GM12878 (cell line): ENCODE results near the gene LIN7A. TPM values are rescaled to one million over a fixed set of nuclear protein-coding genes. Genes with fewer than 3 reads are reported as not detected.

ENCODE experiments used
- ATAC-seq: fragments of 200-7000 bp; cut with Tn5 transposase; 3 replicates; pipeline ENCODE4 v1.9.1; 2020; ENCODE audit warnings: mild to moderate bottlenecking, moderate library complexity
- BruUV-seq: library from RNA; stranded (reverse); fragments of 400-500 nt; replicated peaks from 2 replicates; lab custom pipeline; 2021; lab: Mats Ljungman, UMichigan
- CTCF ChIA-PET: fragments of 300-600 bp; sonication (Branson Sonifier 250); formaldehyde crosslinking; extraction: SDS; loops from one replicate; lab custom pipeline; 2021; ENCODE audit warnings: inconsistent platforms; lab: Yijun Ruan, JAX
- POLR2A ChIA-PET: fragments of 350-600 bp; formaldehyde crosslinking; extraction: SDS; loops from one replicate; lab custom pipeline; 2021; ENCODE audit warnings: inconsistent platforms; lab: Charles Lee
- RAD21 ChIA-PET: fragments of 300-600 bp; sonication (Branson Sonifier 250); formaldehyde crosslinking; loops from one replicate; lab custom pipeline; 2023; ENCODE audit warnings: antibody characterized with exemption; ENCODE audit not compliant: unreplicated experiment; lab: Charles Lee
- SMC1A ChIA-PET: fragments of 300-600 bp; sonication (Branson Sonifier 250); formaldehyde crosslinking; loops from one replicate; lab custom pipeline; 2023; ENCODE audit not compliant: unreplicated experiment, uncharacterized antibody; lab: Charles Lee
- DNase-seq: peaks from one replicate; pipeline ENCODE4 v3.0.0-alpha.2; 2011; ENCODE audit warnings: low read depth, low spot score
- FAIRE-seq: peaks from 3 replicates; lab custom pipeline; 2011; peaks lifted over from hg19 to GRCh38; lab: Jason Lieb, UNC
- H2AFZ ChIP-seq: 2 replicates; pipeline ENCODE4 v1.6.0; 2011; ENCODE audit warnings: low read depth, low read length, control low read depth; ENCODE audit not compliant: control insufficient read depth
- H3K27ac ChIP-seq: 2 replicates; pipeline ENCODE4 v1.5.1; 2011; ENCODE audit warnings: control low read depth; ENCODE audit not compliant: control insufficient read depth, insufficient read depth
- H3K27me3 ChIP-seq, 2 experiments: replicated peaks in 1 of 2; 2 replicates each; pipeline versions ENCODE4 v1.6.0 to v1.6.1; 2011; ENCODE audit warnings: low read length in 1 of 2; ENCODE audit not compliant: control insufficient read depth in 2 of 2, insufficient read depth in 2 of 2
- H3K36me3 ChIP-seq, 2 experiments: 2 replicates each; pipeline ENCODE4 v1.5.1; 2011; ENCODE audit warnings: low read length in 1 of 2; ENCODE audit not compliant: control insufficient read depth in 2 of 2, insufficient read depth in 2 of 2
- H3K4me1 ChIP-seq: 2 replicates; pipeline ENCODE4 v1.6.1; 2011; ENCODE audit warnings: mild to moderate bottlenecking, low read length, moderate library complexity, mixed read lengths; ENCODE audit not compliant: control insufficient read depth, insufficient read depth
- H3K4me2 ChIP-seq: 2 replicates; pipeline ENCODE4 v1.6.0; 2011; ENCODE audit warnings: control low read depth; ENCODE audit not compliant: control insufficient read depth, insufficient read depth
- H3K4me3 ChIP-seq: fragments of 200-600 bp; sonication (generic); 2 replicates; pipeline ENCODE4 v1.5.1; 2016
- H3K79me2 ChIP-seq: 2 replicates; pipeline ENCODE4 v1.6.0; 2011; ENCODE audit warnings: low read length; ENCODE audit not compliant: control insufficient read depth, insufficient read depth
- H3K9ac ChIP-seq: 2 replicates; pipeline ENCODE4 v1.8.0; 2011; ENCODE audit warnings: low read length, control low read depth, mixed read lengths; ENCODE audit not compliant: control insufficient read depth, insufficient read depth
- H3K9me3 ChIP-seq: replicated peaks from 3 replicates; pipeline ENCODE4 v1.5.1; 2011; ENCODE audit warnings: mild to moderate bottlenecking, low read length; ENCODE audit not compliant: control insufficient read depth, insufficient read depth
- H4K20me1 ChIP-seq: 2 replicates; pipeline ENCODE4 v1.6.0; 2011; ENCODE audit not compliant: control insufficient read depth, insufficient read depth
- EED ChIP-seq: sonication (generic); IDR thresholded peaks from 2 replicates; pipeline ENCODE4 v1.6.1; 2016; ENCODE audit warnings: antibody characterized with exemption, low read depth
- FOS ChIP-seq: IDR thresholded peaks from 3 replicates; pipeline ENCODE4 v1.6.1; 2011; ENCODE audit warnings: borderline replicate concordance; ENCODE audit not compliant: insufficient read length; ENCODE audit errors: extremely low read depth
- JUNB ChIP-seq: IDR thresholded peaks from 2 replicates; pipeline ENCODE4 v1.6.1; 2016; ENCODE audit warnings: antibody characterized with exemption, mild to moderate bottlenecking
- MEF2A ChIP-seq: IDR thresholded peaks from 2 replicates; pipeline ENCODE4 v1.6.1; 2011; ENCODE audit warnings: low read depth, mild to moderate bottlenecking, low read length, moderate library complexity; ENCODE audit not compliant: insufficient read depth
- PAX5 ChIP-seq: IDR thresholded peaks from 2 replicates; pipeline ENCODE4 v1.6.1; 2011; ENCODE audit warnings: low read depth, low read length, borderline replicate concordance
- SMAD1 ChIP-seq: fragments of 450-650 bp; IDR thresholded peaks from 2 replicates; pipeline ENCODE4 v1.6.1; 2018; ENCODE audit warnings: mild to moderate bottlenecking, low read depth; ENCODE audit not compliant: partially characterized antibody
- STAT1 ChIP-seq: fragments of 450-650 bp; conservative IDR thresholded peaks from 2 replicates; pipeline ENCODE4 v1.6.1; 2014; ENCODE audit warnings: antibody characterized with exemption, mild to moderate bottlenecking
- STAT3 ChIP-seq: IDR thresholded peaks from 2 replicates; pipeline ENCODE4 v1.6.1; 2011; ENCODE audit warnings: low read depth, low read length, improper control_type of control experiment
- YBX1 ChIP-seq: fragments of 450-650 bp; IDR thresholded peaks from 2 replicates; pipeline ENCODE4 v1.6.1; 2016; ENCODE audit warnings: antibody characterized with exemption
- YY1 ChIP-seq: IDR thresholded peaks from 2 replicates; pipeline ENCODE4 v1.6.1; 2011; ENCODE audit warnings: low read depth, mild to moderate bottlenecking, low read length
- WGBS: methylation state at CpG from one replicate; pipeline ENCODE4 v1.1.6; 2016; ENCODE audit warnings: low lambda C conversion rate; ENCODE audit not compliant: insufficient replicate concordance, insufficient coverage; ENCODE audit errors: missing lambda C conversion rate; 5-methylcytosine and 5-hydroxymethylcytosine counted together
- in situ Hi-C: fragments of 300-500 bp; cut with MboI; formaldehyde crosslinking; loops from 9 replicates; pipeline ENCODE4 v1.14.3; 2018; ENCODE audit warnings: mixed read lengths
- intact Hi-C: fragments of 100-400 bp; cut with micrococcal nuclease; formaldehyde crosslinking; loops from one replicate; pipeline ENCODE4 v1.14.2; 2022; ENCODE audit not compliant: unreplicated experiment
- polyA plus RNA-seq, 11 experiments: library from polyadenylated mRNA; depleted of rRNA in 4 of 11; unstranded in 6 of 11; stranded (reverse) in 5 of 11; fragments of >200 nt; fragmentation: Nextera tagmentation in 4 of 11; fragmentation: Illumina TruSeq in 1 of 11; extraction: Ambion mirVana in 4 of 11; extraction: Trizol in 1 of 11; gene quantifications; 1 replicate in 1 of 11; 2 replicates in 10 of 11; pipeline versions ENCODE4 v1.2.1 to v1.2.3, GENCODE V29; 2011 to 2016; ENCODE audit warnings: inconsistent platforms in 2 of 11, missing spikeins in 2 of 11, low read depth in 1 of 11
- total RNA-seq, 4 experiments: library from RNA; depleted of rRNA in 3 of 4; stranded (reverse); fragments of >200 nt in 3 of 4; fragmentation: Illumina TruSeq in 1 of 4; extraction: Trizol in 1 of 4; gene quantifications; 2 replicates each; pipeline versions ENCODE4 v1.2.1 to v1.2.3, GENCODE V29; 2013 to 2021
- TF ChIP-seq, protein P1 (sequence below): fragments of 450-650 bp; IDR thresholded peaks from 2 replicates; pipeline ENCODE4 v1.6.1; 2017; ENCODE audit warnings: antibody characterized with exemption, mild to moderate bottlenecking, moderate library complexity
- TF ChIP-seq, protein P2 (sequence below): fragments of 450-650 bp; IDR thresholded peaks from 2 replicates; pipeline ENCODE4 v1.6.1; 2017; ENCODE audit warnings: mild to moderate bottlenecking

The LIN7A gene
- total and polyA plus RNA-seq, 10 of the 15 experiments (the other 5 are each of a cell fraction or from before 2014, with no cell fraction given), result 0.04 to 0.93 (median 0.35) TPM; not detected in 1

DNA sequence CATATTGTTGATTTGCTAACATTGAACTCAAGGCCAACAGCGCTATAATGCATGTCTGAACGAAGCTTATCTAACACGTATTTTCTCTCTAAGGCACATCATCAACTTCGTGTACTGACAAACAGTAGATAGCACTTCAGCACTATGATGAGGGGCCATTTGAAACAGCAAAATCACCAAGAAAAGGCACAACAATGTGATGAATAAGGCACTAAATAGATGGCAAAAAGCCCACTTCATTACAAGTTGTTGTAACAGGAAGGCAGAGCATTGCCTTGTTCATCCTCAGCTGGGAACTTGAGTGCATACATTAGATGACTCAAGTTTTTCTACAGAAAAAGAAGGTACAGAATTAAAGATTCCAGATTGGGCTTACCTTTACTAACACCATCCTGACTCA is 75.2 kb downstream of the LIN7A start:
- ChIA-PET RAD21 (no interaction called here), SMC1A (interaction anchor here (0.6 kb wide), 1 partner anchor 17 kb away, joined by 3 read pairs; no protein-coding TSS in a partner anchor)
- WGBS, result 67% methylated on average over 4 of the region's 4 CpGs

More for the DNA sequence above, 75.2 kb downstream of the LIN7A start:
- no peak for FAIRE-seq
- TF ChIP-seq, protein P1, sequence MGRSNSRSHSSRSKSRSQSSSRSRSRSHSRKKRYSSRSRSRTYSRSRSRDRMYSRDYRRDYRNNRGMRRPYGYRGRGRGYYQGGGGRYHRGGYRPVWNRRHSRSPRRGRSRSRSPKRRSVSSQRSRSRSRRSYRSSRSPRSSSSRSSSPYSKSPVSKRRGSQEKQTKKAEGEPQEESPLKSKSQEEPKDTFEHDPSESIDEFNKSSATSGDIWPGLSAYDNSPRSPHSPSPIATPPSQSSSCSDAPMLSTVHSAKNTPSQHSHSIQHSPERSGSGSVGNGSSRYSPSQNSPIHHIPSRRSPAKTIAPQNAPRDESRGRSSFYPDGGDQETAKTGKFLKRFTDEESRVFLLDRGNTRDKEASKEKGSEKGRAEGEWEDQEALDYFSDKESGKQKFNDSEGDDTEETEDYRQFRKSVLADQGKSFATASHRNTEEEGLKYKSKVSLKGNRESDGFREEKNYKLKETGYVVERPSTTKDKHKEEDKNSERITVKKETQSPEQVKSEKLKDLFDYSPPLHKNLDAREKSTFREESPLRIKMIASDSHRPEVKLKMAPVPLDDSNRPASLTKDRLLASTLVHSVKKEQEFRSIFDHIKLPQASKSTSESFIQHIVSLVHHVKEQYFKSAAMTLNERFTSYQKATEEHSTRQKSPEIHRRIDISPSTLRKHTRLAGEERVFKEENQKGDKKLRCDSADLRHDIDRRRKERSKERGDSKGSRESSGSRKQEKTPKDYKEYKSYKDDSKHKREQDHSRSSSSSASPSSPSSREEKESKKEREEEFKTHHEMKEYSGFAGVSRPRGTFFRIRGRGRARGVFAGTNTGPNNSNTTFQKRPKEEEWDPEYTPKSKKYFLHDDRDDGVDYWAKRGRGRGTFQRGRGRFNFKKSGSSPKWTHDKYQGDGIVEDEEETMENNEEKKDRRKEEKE, result no peak
- TF ChIP-seq JUNB (no peak), YY1 (no peak), PAX5 (no peak), EED (no peak), STAT3 (no peak), STAT1 (no peak), FOS (no peak), MEF2A (no peak), SMAD1 (no peak), YBX1 (no peak)
- TF ChIP-seq, protein P2, sequence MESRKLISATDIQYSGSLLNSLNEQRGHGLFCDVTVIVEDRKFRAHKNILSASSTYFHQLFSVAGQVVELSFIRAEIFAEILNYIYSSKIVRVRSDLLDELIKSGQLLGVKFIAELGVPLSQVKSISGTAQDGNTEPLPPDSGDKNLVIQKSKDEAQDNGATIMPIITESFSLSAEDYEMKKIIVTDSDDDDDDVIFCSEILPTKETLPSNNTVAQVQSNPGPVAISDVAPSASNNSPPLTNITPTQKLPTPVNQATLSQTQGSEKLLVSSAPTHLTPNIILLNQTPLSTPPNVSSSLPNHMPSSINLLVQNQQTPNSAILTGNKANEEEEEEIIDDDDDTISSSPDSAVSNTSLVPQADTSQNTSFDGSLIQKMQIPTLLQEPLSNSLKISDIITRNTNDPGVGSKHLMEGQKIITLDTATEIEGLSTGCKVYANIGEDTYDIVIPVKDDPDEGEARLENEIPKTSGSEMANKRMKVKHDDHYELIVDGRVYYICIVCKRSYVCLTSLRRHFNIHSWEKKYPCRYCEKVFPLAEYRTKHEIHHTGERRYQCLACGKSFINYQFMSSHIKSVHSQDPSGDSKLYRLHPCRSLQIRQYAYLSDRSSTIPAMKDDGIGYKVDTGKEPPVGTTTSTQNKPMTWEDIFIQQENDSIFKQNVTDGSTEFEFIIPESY, result no peak
- Histone ChIP-seq H3K4me3 (no peak overlapping the region), H4K20me1 (no peaks in the 10 kb centered on the region), H3K9ac (no peak overlapping the region), H3K27me3 (no peaks in the 10 kb centered on the region), H3K79me2 (no peaks in the 10 kb centered on the region), H3K4me1 (no peaks in the 10 kb centered on the region), H3K9me3 (no peaks in the 10 kb centered on the region), H3K27ac (no peak overlapping the region), H3K4me2 (no peak overlapping the region), H3K36me3 (no peaks in the 10 kb centered on the region), H2AFZ (no peak overlapping the region)
- no TSS peak for BruUV-seq
- intact Hi-C loops (no loop called here), in situ Hi-C loops (no loop called here)
- POLR2A ChIA-PET, result no interaction called here
- no peak for ATAC-seq
- CTCF ChIA-PET, result no interaction called here
- no peak for DNase-seq
